ENCODE results near the gene NCAM2.

GRCh38 chr21:20949884-20950283 lies 48.3 kb upstream of the NCAM2 start:
- TF ChIP-seq CTCF (IDR thresholded peaks at IDR 0.05 in 8 of 11, conservative IDR thresholded peaks at IDR 0.05 in 3 of 11) (no peak), POLR2A (IDR thresholded peaks at IDR 0.05) (no peak)
